ENCODE measurements around the gene L2HGDH. TPM values are rescaled to one million over a fixed set of nuclear protein-coding genes. Genes with fewer than 3 reads are reported as not detected.

L2HGDH gene
- total RNA-seq, 1 donor from 2014 or later = 7.7 TPM

DNA sequence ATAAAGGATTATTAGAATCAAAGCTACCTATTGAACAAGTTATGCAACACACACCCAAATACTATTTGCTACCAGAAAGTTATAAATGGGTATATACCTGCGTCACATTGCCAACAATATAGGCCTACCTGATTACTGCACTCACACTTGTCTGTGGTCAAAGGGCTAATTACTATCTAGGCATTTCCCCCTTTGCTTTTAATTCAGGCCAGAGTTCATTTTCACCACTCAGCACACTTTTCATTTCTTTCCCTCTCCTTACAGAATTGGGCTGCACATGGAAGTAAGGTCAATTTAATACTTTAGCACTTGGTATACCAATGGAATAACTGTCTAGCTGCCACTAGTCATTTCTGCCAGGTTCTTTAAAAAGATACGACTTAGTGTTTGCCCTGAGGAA is 82.3 kb downstream of the L2HGDH start:
- no peak for DNase-seq (ENCODE audit: low spot score)

- DNase-seq (ENCODE audit: low spot score) = no peak
Measured at GRCh38 chr14:50228313-50228712, 83.7 kb downstream of the L2HGDH start.

GRCh38 chr14:50225974-50226297 is 86.1 kb downstream of the L2HGDH start:
- DNase-seq (ENCODE audit: low spot score) = no peak

GRCh38 chr14:50225067-50225973 is 86.7 kb downstream of the L2HGDH start:
- DNase-seq (ENCODE audit: low spot score) = peak; percentile 29

GRCh38 chr14:50222055-50222613 is 89.9 kb downstream of the L2HGDH start:
- DNase-seq (ENCODE audit: low spot score) = no peak

DNA sequence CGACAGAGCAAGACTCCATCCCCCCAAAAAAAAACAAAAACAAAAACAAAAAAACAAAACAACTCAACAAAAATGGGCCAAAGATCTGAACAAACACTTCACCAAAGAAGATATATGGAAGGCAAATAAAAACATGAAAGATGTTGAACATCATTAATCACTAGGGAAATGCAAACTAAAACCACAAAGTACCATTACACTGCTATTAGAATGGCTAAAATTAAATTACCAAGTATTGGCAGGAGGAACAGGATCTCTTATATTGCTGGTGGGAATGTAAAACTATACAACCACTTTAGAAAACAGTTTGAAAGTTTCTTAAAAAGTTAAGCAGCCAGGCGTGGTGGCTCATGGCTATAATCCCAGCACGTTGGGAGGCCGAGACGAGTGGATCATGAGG is 93.5 kb downstream of the L2HGDH start:
- DNase-seq (ENCODE audit: low spot score) = no peak

DNA sequence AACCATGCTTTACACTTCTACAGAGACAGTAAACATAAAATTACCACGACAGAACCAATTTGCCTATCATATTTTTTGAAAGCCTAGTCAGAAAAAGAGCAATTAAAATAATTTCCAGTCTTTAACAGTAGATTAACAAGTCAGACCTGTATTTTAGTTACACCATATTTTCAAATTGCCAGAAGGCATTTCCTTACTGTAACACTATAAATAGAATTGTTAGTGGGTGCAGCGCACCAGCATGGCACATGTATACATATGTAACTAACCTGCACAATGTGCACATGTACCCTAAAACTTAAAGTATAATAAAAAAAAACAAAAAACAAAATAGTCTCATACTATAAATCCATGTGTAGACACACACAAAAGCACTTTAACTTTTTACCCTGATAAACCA is 96.6 kb downstream of the L2HGDH start:
- no peak for DNase-seq (ENCODE audit: low spot score)

GRCh38 chr14:50213795-50214194 is 98.2 kb downstream of the L2HGDH start:
- no peak for DNase-seq (ENCODE audit: low spot score)

DNA sequence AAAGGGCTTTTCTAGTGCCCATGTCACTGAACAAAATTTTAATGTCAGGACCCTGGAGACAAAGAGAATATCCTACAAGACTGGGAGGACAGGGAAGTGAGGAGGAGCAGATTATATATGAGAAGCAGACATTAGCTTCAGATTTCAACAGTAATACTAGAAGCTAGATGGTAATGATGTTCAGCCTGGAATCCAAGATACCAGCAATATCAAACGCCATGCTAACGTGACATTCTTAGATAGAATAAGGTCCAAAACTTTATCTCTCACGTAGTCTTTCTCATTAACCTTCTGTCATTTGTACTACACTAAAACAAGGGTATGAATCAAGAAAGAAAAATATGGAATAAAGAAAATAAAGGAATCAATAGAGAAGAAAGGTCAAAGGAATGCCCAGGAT is 99.3 kb downstream of the L2HGDH start:
- DNase-seq (ENCODE audit: low spot score) = no peak

DNA sequence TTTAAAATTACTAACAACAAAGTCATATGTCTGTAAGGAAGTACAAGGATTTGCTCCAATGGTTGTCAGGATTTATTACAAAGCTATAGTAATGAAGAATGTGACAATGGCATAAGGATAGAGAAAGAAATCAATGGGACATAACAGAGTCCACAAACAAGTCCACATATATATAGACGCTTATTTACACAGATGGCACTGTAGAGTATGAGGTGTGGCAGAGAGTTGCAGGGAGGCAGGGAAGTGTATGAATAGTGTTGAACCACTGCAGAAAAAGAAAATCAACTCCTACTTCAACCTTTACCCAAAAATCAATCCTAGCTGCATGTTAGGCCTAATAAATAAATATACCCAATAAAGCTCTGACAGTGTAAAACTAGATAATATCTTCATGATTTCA is 102.0 kb downstream of the L2HGDH start:
- no peak for DNase-seq (ENCODE audit: low spot score)

GRCh38 chr14:50198499-50198898 is 113.5 kb downstream of the L2HGDH start:
- no peak for DNase-seq (ENCODE audit: low spot score)

- DNase-seq (ENCODE audit: low spot score) = no peak
Measured at GRCh38 chr14:50191499-50191898, 120.5 kb downstream of the L2HGDH start.

Other genes starting within 250 kb of the L2HGDH start
- 6.3 TPM for gene VCPKMT, start 195.7 kb downstream of the L2HGDH start, total RNA-seq
- 26.5 TPM for gene SOS2, start 80.7 kb downstream of the L2HGDH start, total RNA-seq
- gene DMAC2L, start 95 bp upstream of the L2HGDH start, total RNA-seq = 15.9 TPM
- gene CDKL1, start 84.7 kb upstream of the L2HGDH start, total RNA-seq = 9.4 TPM
- gene MAP4K5, start 220.3 kb upstream of the L2HGDH start, total RNA-seq = 50.9 TPM
- gene ATL1, start 247.9 kb upstream of the L2HGDH start, total RNA-seq = 7.2 TPM

Measured in mucosa of gallbladder (tissue), 1 donor.